ENCODE results near the gene RELN.

GRCh38 chr7:103888603-103889153, 100.8 kb downstream of the RELN start:
- TF ChIP-seq CTCF (conservative IDR thresholded peaks at IDR 0.05; ENCODE audit: low read length) (no peak), EZH2phosphoT487 (IDR thresholded peaks at IDR 0.05; ENCODE audit: borderline replicate concordance) (no peak)
